Stomach (tissue), 9 donors: ENCODE results near the gene SIVA1. TPM values are rescaled to one million over a fixed set of nuclear protein-coding genes. Genes with fewer than 3 reads are reported as not detected.
"Not testable (repeated sequence)": the region's sequence is repeated elsewhere in the genome, so short reads cannot be mapped to it uniquely, and the experiment has no call there.

Source experiments
- DNase-seq, 2 donors: peaks; one replicate each; pipeline versions ENCODE4 v3.0.0 to v3.0.0-alpha.2; 2013 to 2019
- H3K27ac ChIP-seq, 5 donors: fragments of 200-600 bp in 4 of 5; sonication (generic) in 4 of 5; one replicate each; pipeline ENCODE4 v1.5.1; 2013 to 2019; ENCODE audit warnings: mild to moderate bottlenecking in 1 of 5, moderate library complexity in 1 of 5
- H3K27me3 ChIP-seq, 3 donors: fragments of 200-600 bp; sonication (generic); one replicate each; pipeline ENCODE4 v1.5.1; 2017 to 2019; ENCODE audit warnings: mixed run types in 1 of 3
- H3K36me3 ChIP-seq, 4 donors: fragments of 200-600 bp; sonication (generic); 1 replicate in 3 of 4; 2 replicates in 1 of 4; pipeline ENCODE4 v1.5.1; 2016 to 2019
- H3K4me1 ChIP-seq, 4 donors: fragments of 200-600 bp; sonication (generic); one replicate each; pipeline ENCODE4 v1.5.1; 2016 to 2019
- H3K4me3 ChIP-seq, 4 donors: fragments of 200-600 bp; sonication (generic) in 3 of 4; one replicate each; pipeline ENCODE4 v1.5.1; 2016 to 2019; ENCODE audit warnings: mild to moderate bottlenecking in 1 of 4
- H3K9me3 ChIP-seq, 4 donors: fragments of 200-600 bp; sonication (generic); one replicate each; pipeline ENCODE4 v1.5.1; 2016 to 2019
- CTCF ChIP-seq, 7 experiments: fragments of 450-650 bp in 4 of 7; fragments of 200-600 bp in 3 of 7; sonication (generic) in 3 of 7; IDR thresholded peaks; one replicate each; pipeline ENCODE4 v1.5.1; 2016 to 2019; ENCODE audit warnings: antibody characterized with exemption in 7 of 7, control low read depth in 2 of 7, mild to moderate bottlenecking in 1 of 7
- EP300 ChIP-seq: sonication (generic); formaldehyde crosslinking; IDR thresholded peaks from one replicate; pipeline ENCODE4 v1.6.1; 2017; ENCODE audit warnings: antibody characterized with exemption
- POLR2A ChIP-seq, 4 donors: fragments of 450-650 bp; IDR thresholded peaks; one replicate each; pipeline ENCODE4 v1.6.1; 2016; ENCODE audit warnings: antibody characterized with exemption in 4 of 4, control low read depth in 2 of 4, mild to moderate bottlenecking in 1 of 4, moderate library complexity in 1 of 4
- POLR2AphosphoS5 ChIP-seq, 3 donors: sonication (generic); formaldehyde crosslinking; IDR thresholded peaks; one replicate each; pipeline ENCODE4 v1.6.1; 2016; ENCODE audit warnings: antibody characterized with exemption in 3 of 3
- WGBS, 5 donors: extraction: QIAGEN DNeasy Blood & Tissue Kit in 3 of 5; methylation state at CpG; one replicate each; pipeline versions ENCODE4 v1.1.5 to v1.1.7; 2013 to 2018; 5-methylcytosine and 5-hydroxymethylcytosine counted together
- intact Hi-C: fragments of 100-400 bp; cut with DNase I; formaldehyde crosslinking; loops from one replicate; pipeline ENCODE4 v1.15.1; 2023; ENCODE audit warnings: low total_unique reads
- polyA plus RNA-seq, 3 donors: library from polyadenylated mRNA; stranded (reverse); fragments of 200-250 nt; gene quantifications; one replicate each; pipeline ENCODE4 v1.2.3, GENCODE V29; 2013
- total RNA-seq, 5 donors: library from RNA; depleted of rRNA; stranded (reverse); fragments of >200 nt; gene quantifications; one replicate each; pipeline versions ENCODE4 v1.1.0 to v1.2.3, GENCODE V29; 2014 to 2016
- donor health status: healthy with polysubstance abuse.
- donor health status: Bipolar disorder and iron deficiency.
- donor health status: healthy.

Gene SIVA1
- total and polyA plus RNA-seq, 8 donors: 73.3 to 366 (median 230) TPM

DNA sequence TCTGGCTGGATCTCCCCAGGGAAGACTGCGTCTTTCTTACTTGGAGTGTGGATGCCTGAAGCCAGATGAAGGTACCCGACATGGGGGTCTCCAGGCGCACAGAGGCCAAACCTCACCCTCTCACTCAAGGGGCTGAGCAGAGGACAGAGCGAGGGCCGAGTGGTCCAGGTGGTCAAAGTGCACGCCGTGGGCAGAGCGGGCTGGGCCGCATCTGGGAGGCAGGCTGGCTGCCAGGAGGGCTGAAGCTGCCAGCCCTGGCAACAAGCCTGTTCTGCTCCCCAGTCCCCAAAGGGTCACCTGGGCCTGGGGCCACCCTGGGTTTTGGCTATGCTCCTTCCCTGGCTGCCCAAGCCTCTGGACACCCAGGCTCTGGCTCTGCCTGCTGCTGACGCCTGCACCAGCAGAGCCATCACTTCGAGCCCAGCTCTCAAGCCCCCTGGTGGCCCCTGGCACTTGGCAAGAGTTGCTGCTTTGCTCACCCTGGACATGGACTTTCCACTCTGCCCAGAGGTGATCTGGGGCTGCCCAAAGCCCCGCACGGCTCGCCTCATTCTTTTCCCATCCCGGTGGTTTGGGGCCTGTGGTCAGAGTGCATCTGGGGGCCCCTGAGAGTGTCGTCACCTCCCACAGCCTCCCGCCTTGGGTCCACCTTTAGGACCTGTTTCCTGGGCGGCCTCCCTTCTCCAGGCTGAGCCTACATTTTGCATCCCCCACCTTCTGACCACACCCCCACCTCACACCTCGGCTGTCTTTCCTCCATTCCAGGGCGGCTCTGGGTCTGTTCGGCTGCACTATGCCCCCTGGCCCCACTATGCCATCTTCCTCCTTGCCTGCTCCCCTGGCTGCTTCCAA, 26.1 kb upstream of the SIVA1 start:
- Histone ChIP-seq H3K36me3 (peaks cover 0 to 3% (median 1%) of the 10 kb centered on the region in 4 donors), H3K27ac (no peak overlapping the region), H3K4me3 (no peak overlapping the region), H3K27me3 (no peaks in the 10 kb centered on the region), H3K9me3 (no peaks in the 10 kb centered on the region), H3K4me1 (peaks cover 32 to 58% (median 58%) of the 10 kb centered on the region in 4 donors)
- no peak for DNase-seq
- intact Hi-C loops: no loop called here
- WGBS, 5 donors: 53 to 61% (median 55%) methylated on average over 15 to 21 of the region's 21 CpGs
- TF ChIP-seq EP300 (no peak), POLR2A (IDR thresholded peaks at IDR 0.05) (no peak), POLR2AphosphoS5 (IDR thresholded peaks at IDR 0.05) (no peak), CTCF (IDR thresholded peaks at IDR 0.05) (no peak)

GRCh38 chr14:104728631-104729030, 24.3 kb upstream of the SIVA1 start:
- intact Hi-C loops: no loop called here
- no peak for TF ChIP-seq POLR2AphosphoS5 (IDR thresholded peaks at IDR 0.05)
- no peak for TF ChIP-seq CTCF (IDR thresholded peaks at IDR 0.05)
- no peak for TF ChIP-seq POLR2A (IDR thresholded peaks at IDR 0.05)
- TF ChIP-seq EP300: no peak
- no peaks in the 10 kb centered on the region for H3K36me3 ChIP-seq
- H3K27me3 ChIP-seq: no peaks in the 10 kb centered on the region
- no peak overlapping the region for H3K4me3 ChIP-seq
- 88 to 94% (median 91%) methylated on average over 10 to 17 of the region's 17 CpGs for WGBS, 5 donors
- peaks cover 33 to 58% (median 56%) of the 10 kb centered on the region in 4 donors for H3K4me1 ChIP-seq
- no peaks in the 10 kb centered on the region for H3K9me3 ChIP-seq
- no peak for DNase-seq
- H3K27ac ChIP-seq: no peak overlapping the region

- intact Hi-C loops, DNase-seq: not testable (repeated sequence)
- 88 to 96% (median 94%) methylated on average over 24 to 66 of the region's 73 CpGs for WGBS, 5 donors
These were observed 23.6 kb upstream of the SIVA1 start for GRCh38 chr14:104729176-104729834.

GRCh38 chr14:104729835-104730181, 23.1 kb upstream of the SIVA1 start:
- no peaks in the 10 kb centered on the region for H3K27me3 ChIP-seq
- H3K27ac ChIP-seq: no peak overlapping the region
- DNase-seq: no peak
- no peaks in the 10 kb centered on the region for H3K9me3 ChIP-seq
- TF ChIP-seq CTCF (IDR thresholded peaks at IDR 0.05) (no peak), EP300 (no peak), POLR2A (IDR thresholded peaks at IDR 0.05) (no peak), POLR2AphosphoS5 (IDR thresholded peaks at IDR 0.05) (no peak)
- no peaks in the 10 kb centered on the region for H3K36me3 ChIP-seq
- WGBS, 5 donors: 74 to 92% (median 90%) methylated on average over 5 to 16 of the region's 16 CpGs
- intact Hi-C loops: no loop called here
- no peak overlapping the region for H3K4me3 ChIP-seq
- peaks cover 25 to 59% (median 46%) of the 10 kb centered on the region in 4 donors for H3K4me1 ChIP-seq

More at GRCh38 chr14:104729176-104729834, 23.6 kb upstream of the SIVA1 start:
- H3K4me1 ChIP-seq: peaks cover 30 to 59% (median 51%) of the 10 kb centered on the region in 4 donors
- not testable (repeated sequence) for H3K36me3 ChIP-seq, H3K9me3 ChIP-seq, H3K27me3 ChIP-seq, H3K27ac ChIP-seq, H3K4me3 ChIP-seq
